ENCODE data around the gene APBA1. TPM values are rescaled to one million over a fixed set of nuclear protein-coding genes. Genes with fewer than 3 reads are reported as not detected.

The APBA1 gene
- total RNA-seq, 1 experiment from 2014 or later = 1.8 TPM

GRCh38 chr9:69715825-69716224, 43.7 kb upstream of the APBA1 start:
- Histone ChIP-seq H2BK15ac (ENCODE audit: low read depth, low read length) (no peak overlapping the region), H4K5ac (ENCODE audit: insufficient read length, low read depth, low read length) (no peak overlapping the region), H4K20me1 (ENCODE audit: control insufficient read depth, insufficient read depth, insufficient read length) (no peaks in the 10 kb centered on the region), H2BK120ac (ENCODE audit: low read depth, low read length, poor library complexity, severe bottlenecking) (no peak overlapping the region), H3K27me3 (ENCODE audit: insufficient read depth, low read length) (no peaks in the 10 kb centered on the region), H3K14ac (ENCODE audit: insufficient read depth, low read length) (no peak overlapping the region), H2BK20ac (ENCODE audit: low read depth, low read length, poor library complexity, severe bottlenecking) (no peak overlapping the region), H3K79me1 (ENCODE audit: insufficient read depth, low read depth, low read length, poor library complexity, severe bottlenecking) (no peaks in the 10 kb centered on the region), H4K8ac (replicated peaks; ENCODE audit: insufficient read length, low read depth, low read length) (no peak overlapping the region), H3T11ph (ENCODE audit: low read length) (no peak overlapping the region), H4K91ac (ENCODE audit: insufficient read length, low read depth, low read length) (no peak overlapping the region), H3K9me3 (ENCODE audit: control insufficient read depth, low read depth, low read length) (no peaks in the 10 kb centered on the region), H3K9ac (ENCODE audit: extremely low read depth, insufficient read length, low read length) (no peak overlapping the region), H3K23ac (ENCODE audit: insufficient read length, low read depth, low read length) (no peak overlapping the region), H3K79me2 (ENCODE audit: insufficient read depth, low read length) (no peaks in the 10 kb centered on the region), H3K4me2 (ENCODE audit: insufficient read depth, insufficient read length, low read length) (no peak overlapping the region), H3K27ac (ENCODE audit: insufficient read length, low read depth, low read length) (no peak overlapping the region), H3K23me2 (ENCODE audit: insufficient read length, low read depth, low read length, poor library complexity, severe bottlenecking) (no peaks in the 10 kb centered on the region), H3K18ac (ENCODE audit: insufficient read length, low read depth, low read length) (no peak overlapping the region), H2AK5ac (ENCODE audit: insufficient read length, low read length) (no peak overlapping the region), H3K4me1 (ENCODE audit: insufficient read depth, low read length) (no peaks in the 10 kb centered on the region), H3K56ac (ENCODE audit: insufficient read length, low read depth, low read length) (no peak overlapping the region), H2BK5ac (ENCODE audit: insufficient read length, low read length) (no peak overlapping the region), H2AFZ (ENCODE audit: low read length) (no peak overlapping the region), H3K4ac (ENCODE audit: low read depth, low read length) (no peak overlapping the region), H2BK12ac (ENCODE audit: insufficient read length, low read depth, low read length) (no peak overlapping the region)
- Mint-ChIP-seq H3K27ac (no peak overlapping the region), H3K4me3 (no peak overlapping the region), H3K27me3 (ENCODE audit: low read depth) (no peaks in the 10 kb centered on the region), H3K9me3 (no peaks in the 10 kb centered on the region), H3K36me3 (ENCODE audit: insufficient read depth in 1 of 3, low read depth in 3 of 3) (peaks cover 8 to 63% (median 56%) of the 10 kb centered on the region in 3 experiments; a peak in 6 of 7 replicates), H3K4me1 (peaks cover 5 to 14% of the 10 kb centered on the region in 2 experiments; a peak in 2 of 4 replicates)
- TF ChIP-seq, protein P1, sequence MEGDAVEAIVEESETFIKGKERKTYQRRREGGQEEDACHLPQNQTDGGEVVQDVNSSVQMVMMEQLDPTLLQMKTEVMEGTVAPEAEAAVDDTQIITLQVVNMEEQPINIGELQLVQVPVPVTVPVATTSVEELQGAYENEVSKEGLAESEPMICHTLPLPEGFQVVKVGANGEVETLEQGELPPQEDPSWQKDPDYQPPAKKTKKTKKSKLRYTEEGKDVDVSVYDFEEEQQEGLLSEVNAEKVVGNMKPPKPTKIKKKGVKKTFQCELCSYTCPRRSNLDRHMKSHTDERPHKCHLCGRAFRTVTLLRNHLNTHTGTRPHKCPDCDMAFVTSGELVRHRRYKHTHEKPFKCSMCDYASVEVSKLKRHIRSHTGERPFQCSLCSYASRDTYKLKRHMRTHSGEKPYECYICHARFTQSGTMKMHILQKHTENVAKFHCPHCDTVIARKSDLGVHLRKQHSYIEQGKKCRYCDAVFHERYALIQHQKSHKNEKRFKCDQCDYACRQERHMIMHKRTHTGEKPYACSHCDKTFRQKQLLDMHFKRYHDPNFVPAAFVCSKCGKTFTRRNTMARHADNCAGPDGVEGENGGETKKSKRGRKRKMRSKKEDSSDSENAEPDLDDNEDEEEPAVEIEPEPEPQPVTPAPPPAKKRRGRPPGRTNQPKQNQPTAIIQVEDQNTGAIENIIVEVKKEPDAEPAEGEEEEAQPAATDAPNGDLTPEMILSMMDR (conservative IDR thresholded peaks at IDR 0.05) = no peak
- WGBS (ENCODE audit: extremely low coverage, insufficient read length, low lambda C conversion rate) = no CpG with 5 or more reads among the region's 1 CpG
- no peak for DNase-seq

Measured in H9 (cell line).